SK-N-SH (cell line): ENCODE data around the gene LRRC30. TPM values are rescaled to one million over a fixed set of nuclear protein-coding genes. Genes with fewer than 3 reads are reported as not detected.

Experiments
- CTCF ChIA-PET: fragments of 300-600, 350-600 bp; formaldehyde crosslinking; extraction: SDS; loops from one replicate; lab custom pipeline; 2021; lab: Yijun Ruan, JAX
- POLR2A ChIA-PET: fragments of 350-600 bp; sonication (Branson Sonifier 250); formaldehyde crosslinking; extraction: SDS; loops from one replicate; lab custom pipeline; 2020; ENCODE audit warnings: antibody characterized with exemption, inconsistent platforms; lab: Yijun Ruan, JAX
- DNase-seq: peaks from one replicate; pipeline ENCODE4 v3.0.0; 2012
- H2AFZ ChIP-seq: fragments of 200-600 bp; sonication (generic); 2 replicates; pipeline ENCODE4 v1.8.1; 2016; ENCODE audit warnings: antibody characterized with exemption, mild to moderate bottlenecking, low read depth
- H3F3A ChIP-seq: fragments of 200-600 bp; sonication (generic); replicated peaks from 2 replicates; pipeline ENCODE3; 2016; ENCODE audit warnings: antibody characterized with exemption, mild to moderate bottlenecking; ENCODE audit not compliant: insufficient read depth
- H3K27ac ChIP-seq, 2 experiments: fragments of 200-500 bp in 1 of 2; fragments of 200-600 bp in 1 of 2; sonication (Bioruptor generic) in 1 of 2; sonication (generic), shearing (Covaris generic) in 1 of 2; 2 replicates each; pipeline versions ENCODE4 v1.5.1 to v1.6.1; 2014 to 2016; ENCODE audit warnings: low read depth in 2 of 2, inconsistent platforms in 1 of 2, low read length in 1 of 2, mild to moderate bottlenecking in 1 of 2, mixed read lengths in 1 of 2
- H3K27me3 ChIP-seq: fragments of 200-600 bp; sonication (generic), shearing (Covaris generic); 2 replicates; pipeline ENCODE4 v1.6.1; 2016; ENCODE audit warnings: mixed run types; ENCODE audit not compliant: insufficient read depth
- H3K36me3 ChIP-seq, 2 experiments: fragments of 200-500 bp in 1 of 2; fragments of 200-600 bp in 1 of 2; sonication (Bioruptor generic) in 1 of 2; sonication (generic) in 1 of 2; replicated peaks in 1 of 2; 2 replicates each; pipeline versions ENCODE3 to v1.5.1; 2014 to 2016; ENCODE audit warnings: low read length in 1 of 2, mild to moderate bottlenecking in 1 of 2; ENCODE audit not compliant: insufficient read depth in 2 of 2, control insufficient read depth in 1 of 2
- H3K4me1 ChIP-seq, 2 experiments: fragments of 200-500 bp in 1 of 2; fragments of 200-600 bp in 1 of 2; sonication (Bioruptor generic) in 1 of 2; sonication (generic), shearing (Covaris generic) in 1 of 2; 2 replicates each; pipeline versions ENCODE4 v1.5.1 to v1.6.1; 2014 to 2016; ENCODE audit warnings: low read depth in 1 of 2, low read length in 1 of 2, mixed run types in 1 of 2; ENCODE audit not compliant: insufficient read depth in 2 of 2, control insufficient read depth in 1 of 2
- H3K4me2 ChIP-seq: fragments of 200-600 bp; sonication (generic), shearing (Covaris generic); 2 replicates; pipeline ENCODE4 v1.6.1; 2017; ENCODE audit warnings: mixed run types
- H3K4me3 ChIP-seq, 2 experiments: fragments of 200-500 bp in 1 of 2; fragments of 200-600 bp in 1 of 2; sonication (Bioruptor generic) in 1 of 2; sonication (generic), shearing (Covaris generic) in 1 of 2; 2 replicates each; pipeline versions ENCODE4 v1.5.1 to v1.8.1; 2014 to 2016; ENCODE audit warnings: low read depth in 2 of 2, inconsistent platforms in 1 of 2, low read length in 1 of 2, mild to moderate bottlenecking in 1 of 2, mixed read lengths in 1 of 2, moderate library complexity in 1 of 2
- H3K79me2 ChIP-seq: fragments of 200-600 bp; sonication (generic); 2 replicates; pipeline ENCODE4 v1.8.1; 2017; ENCODE audit warnings: mild to moderate bottlenecking; ENCODE audit not compliant: insufficient read depth
- H3K9ac ChIP-seq: fragments of 200-600 bp; sonication (generic); 2 replicates; pipeline ENCODE4 v1.6.1; 2017; ENCODE audit warnings: mixed run types
- H3K9me2 ChIP-seq: fragments of 200-600 bp; sonication (generic); 2 replicates; pipeline ENCODE4 v1.6.1; 2017; ENCODE audit warnings: mixed run types
- H3K9me3 ChIP-seq: fragments of 200-600 bp; sonication (generic); 2 replicates; pipeline ENCODE4 v1.6.1; 2017; ENCODE audit warnings: mixed run types, mild to moderate bottlenecking, moderate library complexity
- H4K20me1 ChIP-seq: fragments of 200-600 bp; sonication (generic); 2 replicates; pipeline ENCODE4 v1.6.1; 2017; ENCODE audit warnings: mild to moderate bottlenecking, mixed run types; ENCODE audit not compliant: insufficient read depth
- ELF1 ChIP-seq: IDR thresholded peaks from 2 replicates; pipeline ENCODE4 v1.4.0; 2012
- JUND ChIP-seq: IDR thresholded peaks from 2 replicates; pipeline ENCODE4 v1.4.0; 2012
- POLR2AphosphoS5 ChIP-seq: IDR thresholded peaks from 2 replicates; pipeline ENCODE4 v1.6.1; 2012; ENCODE audit warnings: low read depth, low read length
- REST ChIP-seq: IDR thresholded peaks from 2 replicates; pipeline ENCODE4 v1.6.1; 2012; ENCODE audit warnings: mild to moderate bottlenecking, low read depth, low read length, moderate library complexity
- TAF1 ChIP-seq: IDR thresholded peaks from 2 replicates; pipeline ENCODE4 v1.6.1; 2012; ENCODE audit warnings: low read depth, mild to moderate bottlenecking, low read length, moderate library complexity, borderline replicate concordance
- TCF12 ChIP-seq: IDR thresholded peaks from 2 replicates; pipeline ENCODE4 v1.4.0; 2012
- WGBS: methylation state at CpG from one replicate; pipeline ENCODE4 v1.1.6; 2017; ENCODE audit warnings: low lambda C conversion rate; 5-methylcytosine and 5-hydroxymethylcytosine counted together
- polyA plus RNA-seq, 3 experiments: library from polyadenylated mRNA; depleted of rRNA; stranded (reverse); fragments of >200 nt; gene quantifications; 2 replicates each; pipeline ENCODE4 v1.2.3, GENCODE V29; 2012
- TF ChIP-seq, protein P1 (sequence below): fragments of 200-600 bp; sonication (generic); IDR thresholded peaks from 2 replicates; pipeline ENCODE4 v1.6.1; 2017; ENCODE audit warnings: antibody characterized with exemption, mild to moderate bottlenecking, moderate library complexity
- TF ChIP-seq, protein P2 (sequence below): IDR thresholded peaks from 2 replicates; pipeline ENCODE4 v1.4.0; 2012; ENCODE audit warnings: low read depth, borderline replicate concordance

Gene LRRC30
- polyA plus RNA-seq, 1 of the 3 experiments (the other 2 are of a cell fraction) = not detected

GRCh38 chr18:7255643-7256042 is 24.8 kb downstream of the LRRC30 start:
- 68% methylated on average over 5 of the region's 5 CpGs for WGBS
- Histone ChIP-seq H3K4me2 (no peak overlapping the region), H3F3A (no peaks in the 10 kb centered on the region), H3K4me3 (no peak overlapping the region), H3K36me3 (no peaks in the 10 kb centered on the region), H3K27me3 (no peaks in the 10 kb centered on the region), H3K9me3 (no peaks in the 10 kb centered on the region), H3K9me2 (no peaks in the 10 kb centered on the region), H3K4me1 (peaks cover 0 to 14% of the 10 kb centered on the region in 2 experiments; a peak in 2 of 4 replicates), H4K20me1 (no peaks in the 10 kb centered on the region), H3K9ac (no peak overlapping the region), H2AFZ (no peak overlapping the region), H3K79me2 (no peaks in the 10 kb centered on the region), H3K27ac (no peak overlapping the region)
- ChIA-PET POLR2A (no interaction called here), CTCF (interaction anchor here (2.6 kb wide), 1 partner anchor 312 kb away, joined by 8 read pairs; the partner anchor contains the start of gene PTPRM)
- TF ChIP-seq, protein P1, sequence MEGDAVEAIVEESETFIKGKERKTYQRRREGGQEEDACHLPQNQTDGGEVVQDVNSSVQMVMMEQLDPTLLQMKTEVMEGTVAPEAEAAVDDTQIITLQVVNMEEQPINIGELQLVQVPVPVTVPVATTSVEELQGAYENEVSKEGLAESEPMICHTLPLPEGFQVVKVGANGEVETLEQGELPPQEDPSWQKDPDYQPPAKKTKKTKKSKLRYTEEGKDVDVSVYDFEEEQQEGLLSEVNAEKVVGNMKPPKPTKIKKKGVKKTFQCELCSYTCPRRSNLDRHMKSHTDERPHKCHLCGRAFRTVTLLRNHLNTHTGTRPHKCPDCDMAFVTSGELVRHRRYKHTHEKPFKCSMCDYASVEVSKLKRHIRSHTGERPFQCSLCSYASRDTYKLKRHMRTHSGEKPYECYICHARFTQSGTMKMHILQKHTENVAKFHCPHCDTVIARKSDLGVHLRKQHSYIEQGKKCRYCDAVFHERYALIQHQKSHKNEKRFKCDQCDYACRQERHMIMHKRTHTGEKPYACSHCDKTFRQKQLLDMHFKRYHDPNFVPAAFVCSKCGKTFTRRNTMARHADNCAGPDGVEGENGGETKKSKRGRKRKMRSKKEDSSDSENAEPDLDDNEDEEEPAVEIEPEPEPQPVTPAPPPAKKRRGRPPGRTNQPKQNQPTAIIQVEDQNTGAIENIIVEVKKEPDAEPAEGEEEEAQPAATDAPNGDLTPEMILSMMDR = no peak
- TF ChIP-seq JUND = no peak
- TF ChIP-seq, protein P2, sequence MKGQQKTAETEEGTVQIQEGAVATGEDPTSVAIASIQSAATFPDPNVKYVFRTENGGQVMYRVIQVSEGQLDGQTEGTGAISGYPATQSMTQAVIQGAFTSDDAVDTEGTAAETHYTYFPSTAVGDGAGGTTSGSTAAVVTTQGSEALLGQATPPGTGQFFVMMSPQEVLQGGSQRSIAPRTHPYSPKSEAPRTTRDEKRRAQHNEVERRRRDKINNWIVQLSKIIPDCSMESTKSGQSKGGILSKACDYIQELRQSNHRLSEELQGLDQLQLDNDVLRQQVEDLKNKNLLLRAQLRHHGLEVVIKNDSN = no peak
- DNase-seq = no peak

DNA sequence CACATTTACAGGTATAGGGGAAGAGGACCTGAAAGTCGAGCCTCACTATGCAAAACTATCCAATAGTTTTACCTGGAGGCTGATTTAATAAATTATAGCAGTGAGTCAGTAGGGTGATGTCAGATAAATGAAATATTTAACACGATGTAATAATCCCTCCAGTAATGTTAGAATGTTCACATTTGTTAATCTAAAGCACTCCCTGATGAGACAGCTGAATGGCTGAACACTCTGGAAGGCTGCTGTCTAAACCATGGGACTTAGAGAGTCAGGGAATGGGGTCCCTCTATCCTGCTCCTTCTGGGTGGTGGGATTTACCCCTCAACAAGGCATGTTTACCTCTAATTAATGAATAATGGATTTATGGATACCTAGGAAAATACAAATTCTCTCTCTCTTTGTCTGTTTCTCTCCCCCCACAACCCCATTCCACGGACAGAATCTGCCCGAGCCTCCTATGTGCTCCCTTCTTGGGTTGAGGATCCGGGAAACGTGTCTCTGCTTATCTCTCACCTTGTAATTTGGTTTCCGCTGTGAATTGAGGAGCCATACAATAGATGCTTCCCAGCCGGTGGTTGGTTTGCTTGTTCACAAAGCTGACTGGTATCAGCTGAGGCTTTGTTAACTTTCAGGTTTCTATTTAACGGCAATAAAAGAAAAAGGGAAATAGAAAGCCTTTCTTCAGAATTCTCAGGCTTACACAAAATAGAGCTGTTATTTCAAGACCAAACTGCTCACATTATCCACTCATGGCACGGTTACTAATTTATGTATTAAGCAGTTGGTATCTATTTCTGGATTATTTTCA is 25.9 kb downstream of the LRRC30 start:
- Histone ChIP-seq H3K9ac (no peak overlapping the region), H3K9me2 (no peaks in the 10 kb centered on the region), H3K27ac (no peak overlapping the region), H3K4me3 (no peak overlapping the region), H3K79me2 (no peaks in the 10 kb centered on the region), H3K4me2 (no peak overlapping the region), H3K4me1 (peaks cover 0 to 18% of the 10 kb centered on the region in 2 experiments; a peak in 2 of 4 replicates), H3K36me3 (no peaks in the 10 kb centered on the region), H4K20me1 (no peaks in the 10 kb centered on the region), H3K9me3 (no peaks in the 10 kb centered on the region), H2AFZ (no peak overlapping the region), H3F3A (no peaks in the 10 kb centered on the region), H3K27me3 (no peaks in the 10 kb centered on the region)
- TF ChIP-seq TAF1 (no peak), TCF12 (no peak), POLR2AphosphoS5 (no peak), REST (no peak), ELF1 (no peak)
- CTCF ChIA-PET = interaction anchor here (1.5 to 2.6 kb wide), 2 partner anchors 35 to 311 kb away, joined by 4 to 8 read pairs; partner anchors contain the start of gene PTPRM
- no peak for DNase-seq
- 41% methylated on average over 10 of the region's 10 CpGs for WGBS
- POLR2A ChIA-PET = no interaction called here
